ENCODE data around the gene ATRNL1. TPM values are rescaled to one million over a fixed set of nuclear protein-coding genes. Genes with fewer than 3 reads are reported as not detected.
A peak's percentile ranks its signal among the peaks of the same experiment; 100 is the strongest.

Gene ATRNL1
- total RNA-seq, 6 experiments from 2014 or later, result 0.08 to 0.23 (median 0.09) TPM; not detected in 3

GRCh38 chr10:115566867-115567266 is 473.7 kb downstream of the ATRNL1 start:
- H3K9me3 Mint-ChIP-seq, result no peaks in the 10 kb centered on the region; the same call in 1 of the 2 replicates
- no peak overlapping the region for H3K4me3 Mint-ChIP-seq
- no peak overlapping the region for H3K27ac Mint-ChIP-seq
- TF ChIP-seq, protein P1, sequence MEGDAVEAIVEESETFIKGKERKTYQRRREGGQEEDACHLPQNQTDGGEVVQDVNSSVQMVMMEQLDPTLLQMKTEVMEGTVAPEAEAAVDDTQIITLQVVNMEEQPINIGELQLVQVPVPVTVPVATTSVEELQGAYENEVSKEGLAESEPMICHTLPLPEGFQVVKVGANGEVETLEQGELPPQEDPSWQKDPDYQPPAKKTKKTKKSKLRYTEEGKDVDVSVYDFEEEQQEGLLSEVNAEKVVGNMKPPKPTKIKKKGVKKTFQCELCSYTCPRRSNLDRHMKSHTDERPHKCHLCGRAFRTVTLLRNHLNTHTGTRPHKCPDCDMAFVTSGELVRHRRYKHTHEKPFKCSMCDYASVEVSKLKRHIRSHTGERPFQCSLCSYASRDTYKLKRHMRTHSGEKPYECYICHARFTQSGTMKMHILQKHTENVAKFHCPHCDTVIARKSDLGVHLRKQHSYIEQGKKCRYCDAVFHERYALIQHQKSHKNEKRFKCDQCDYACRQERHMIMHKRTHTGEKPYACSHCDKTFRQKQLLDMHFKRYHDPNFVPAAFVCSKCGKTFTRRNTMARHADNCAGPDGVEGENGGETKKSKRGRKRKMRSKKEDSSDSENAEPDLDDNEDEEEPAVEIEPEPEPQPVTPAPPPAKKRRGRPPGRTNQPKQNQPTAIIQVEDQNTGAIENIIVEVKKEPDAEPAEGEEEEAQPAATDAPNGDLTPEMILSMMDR (IDR thresholded peaks at IDR 0.05), result no peak
- DNase-seq, result no peak
- no peaks in the 10 kb centered on the region for H3K27me3 Mint-ChIP-seq (ENCODE audit: insufficient read depth)
- no peaks in the 10 kb centered on the region for H3K4me1 Mint-ChIP-seq (ENCODE audit: low read depth)
- H3K36me3 Mint-ChIP-seq (ENCODE audit: low read depth), result no peaks in the 10 kb centered on the region

DNA sequence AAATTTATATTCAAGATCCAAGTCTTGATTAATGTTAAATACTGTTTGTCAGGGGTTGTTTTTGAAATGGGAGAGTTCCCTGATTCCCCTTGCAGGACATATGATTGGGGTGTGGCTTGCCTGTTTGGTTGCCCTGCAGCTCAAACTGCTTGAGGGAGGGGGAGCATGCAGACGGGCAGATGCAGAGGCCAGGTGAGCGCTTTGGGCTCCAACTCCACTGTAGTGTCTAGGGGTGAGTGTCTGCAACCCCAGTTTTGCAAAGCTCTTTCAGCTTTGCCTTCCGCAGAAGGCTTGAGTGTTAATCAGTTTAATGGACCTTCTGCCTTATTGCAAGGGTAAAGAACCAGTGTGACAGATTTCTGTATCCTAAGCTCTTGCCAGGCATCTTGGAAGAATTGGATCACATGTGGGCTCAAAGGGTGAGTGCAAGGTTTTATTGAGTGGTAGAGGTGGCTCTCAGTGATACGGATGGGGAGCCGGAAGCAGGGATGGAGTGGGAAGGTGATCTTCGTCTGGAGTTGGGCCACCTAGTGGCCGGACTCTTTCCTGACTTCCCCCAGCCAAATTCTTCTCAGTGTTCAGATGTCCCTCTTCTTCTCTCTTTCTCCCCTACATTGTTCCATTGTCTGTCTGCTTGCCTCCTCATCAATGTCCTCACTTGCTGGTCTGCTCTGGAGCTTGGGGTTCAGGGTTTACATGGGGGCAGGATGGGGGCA is 479.7 kb downstream of the ATRNL1 start:
- Mint-ChIP-seq H3K36me3 (ENCODE audit: low read depth) (no peaks in the 10 kb centered on the region), H3K27me3 (ENCODE audit: insufficient read depth) (no peaks in the 10 kb centered on the region), H3K4me3 (no peak overlapping the region), H3K9me3 (peaks cover 22% of the 10 kb centered on the region), H3K27ac (no peak overlapping the region), H3K4me1 (ENCODE audit: low read depth) (no peaks in the 10 kb centered on the region)
- DNase-seq, result no peak
- TF ChIP-seq, protein P1 (IDR thresholded peaks at IDR 0.05), result peak; percentile 26; the same call in 1 of the 2 replicates

DNA sequence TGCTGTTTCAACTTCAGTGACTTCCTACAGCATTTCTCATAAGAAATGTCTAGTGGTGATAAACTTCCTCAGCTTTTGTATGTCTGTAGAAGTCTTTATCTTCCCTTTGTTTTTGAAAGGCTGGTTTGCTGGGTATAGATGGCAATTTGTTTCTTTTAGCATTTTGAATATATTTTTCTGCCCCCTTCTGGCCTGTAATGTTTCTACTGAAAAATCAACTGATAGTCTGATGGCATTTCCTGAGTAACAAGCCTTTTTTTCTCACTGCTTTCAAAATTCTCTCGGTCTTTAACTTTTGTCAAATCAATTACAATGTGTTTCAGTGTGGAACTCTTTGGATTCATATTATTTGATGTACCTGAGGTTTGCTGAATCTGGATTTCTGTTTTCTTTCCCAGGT is 487.1 kb downstream of the ATRNL1 start:
- Mint-ChIP-seq H3K27ac (no peak overlapping the region), H3K4me1 (ENCODE audit: low read depth) (no peaks in the 10 kb centered on the region), H3K9me3 (peaks cover 34% of the 10 kb centered on the region), H3K4me3 (no peak overlapping the region), H3K36me3 (ENCODE audit: low read depth) (no peaks in the 10 kb centered on the region), H3K27me3 (ENCODE audit: insufficient read depth) (no peaks in the 10 kb centered on the region; the same call in 1 of the 2 replicates)
- DNase-seq, result no peak
- TF ChIP-seq, protein P1 (IDR thresholded peaks at IDR 0.05), result no peak

GRCh38 chr10:115593060-115593459 is 499.9 kb downstream of the ATRNL1 start:
- Mint-ChIP-seq H3K4me1 (ENCODE audit: low read depth) (no peaks in the 10 kb centered on the region), H3K36me3 (ENCODE audit: low read depth) (no peaks in the 10 kb centered on the region), H3K27me3 (ENCODE audit: insufficient read depth) (no peaks in the 10 kb centered on the region), H3K9me3 (peaks cover 19% of the 10 kb centered on the region), H3K27ac (no peak overlapping the region), H3K4me3 (no peak overlapping the region)
- TF ChIP-seq, protein P1 (IDR thresholded peaks at IDR 0.05), result no peak
- DNase-seq, result no peak

DNA sequence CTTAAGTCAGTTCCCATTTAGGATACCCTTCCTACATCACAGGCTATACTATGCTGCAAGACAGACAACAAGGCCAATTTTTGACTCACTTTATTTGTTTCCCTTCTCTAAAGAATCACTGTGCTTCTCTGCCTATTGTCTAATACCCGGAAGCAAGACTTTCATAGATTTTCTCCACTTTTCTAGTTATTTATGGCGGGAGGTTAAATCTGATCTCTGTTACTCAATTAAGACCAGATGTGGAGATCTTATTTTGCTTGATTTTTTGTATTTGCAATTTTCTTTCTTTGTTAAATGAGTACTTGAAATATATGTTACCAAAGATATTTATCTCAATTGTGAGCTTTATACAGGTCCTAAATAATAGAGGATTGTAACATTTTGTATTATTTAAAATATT is 511.5 kb downstream of the ATRNL1 start:
- H3K4me1 Mint-ChIP-seq (ENCODE audit: low read depth), result no peaks in the 10 kb centered on the region
- no peak overlapping the region for H3K27ac Mint-ChIP-seq

More for the DNA sequence above, 511.5 kb downstream of the ATRNL1 start:
- DNase-seq, result no peak
- TF ChIP-seq, protein P1 (IDR thresholded peaks at IDR 0.05), result no peak
- H3K9me3 Mint-ChIP-seq, result peaks cover 15% of the 10 kb centered on the region
- H3K27me3 Mint-ChIP-seq (ENCODE audit: insufficient read depth), result no peaks in the 10 kb centered on the region
- H3K36me3 Mint-ChIP-seq (ENCODE audit: low read depth), result no peaks in the 10 kb centered on the region
- no peak overlapping the region for H3K4me3 Mint-ChIP-seq

Data from HFFc6 (cell line).